GM20431 (cell line): Measurements from ENCODE around the gene ATP8A2.

Experiments used
- in situ Hi-C: fragments of 300-500 bp; cut with MseI, MboI; formaldehyde crosslinking; loops from one replicate; pipeline ENCODE4 v1.15.0; 2020; ENCODE audit warnings: low sequenced_read_pairs; ENCODE audit not compliant: unreplicated experiment

Gene ATP8A2

DNA sequence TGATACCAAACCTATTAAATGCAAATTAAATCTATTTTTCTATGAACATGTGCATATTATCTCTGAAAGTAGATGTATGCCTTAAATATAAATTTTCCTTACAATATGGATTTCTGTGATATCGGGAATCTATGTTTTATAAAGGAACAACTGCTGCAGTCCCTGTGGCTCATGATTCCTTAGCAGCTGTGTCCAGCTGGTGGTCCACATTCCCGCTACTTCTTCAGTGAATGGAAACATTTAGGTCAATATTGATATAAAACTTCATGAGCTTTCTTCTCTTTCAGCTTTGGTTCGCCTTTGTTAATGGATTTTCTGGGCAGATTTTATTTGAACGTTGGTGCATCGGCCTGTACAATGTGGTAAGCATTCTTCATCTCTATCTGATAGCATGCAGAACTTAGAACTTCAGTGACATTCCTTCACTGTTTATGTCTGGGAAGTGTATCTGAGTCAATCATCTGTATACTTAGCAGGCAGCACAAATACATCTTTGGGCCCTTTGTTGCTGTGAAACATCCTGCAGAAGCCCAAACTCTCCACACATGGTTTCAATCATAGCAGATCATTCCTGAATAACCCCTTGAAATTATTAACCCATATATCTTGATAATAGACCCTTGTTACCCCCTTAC, 456.2 kb downstream of the ATP8A2 start:
- in situ Hi-C loops, result no loop called here

DNA sequence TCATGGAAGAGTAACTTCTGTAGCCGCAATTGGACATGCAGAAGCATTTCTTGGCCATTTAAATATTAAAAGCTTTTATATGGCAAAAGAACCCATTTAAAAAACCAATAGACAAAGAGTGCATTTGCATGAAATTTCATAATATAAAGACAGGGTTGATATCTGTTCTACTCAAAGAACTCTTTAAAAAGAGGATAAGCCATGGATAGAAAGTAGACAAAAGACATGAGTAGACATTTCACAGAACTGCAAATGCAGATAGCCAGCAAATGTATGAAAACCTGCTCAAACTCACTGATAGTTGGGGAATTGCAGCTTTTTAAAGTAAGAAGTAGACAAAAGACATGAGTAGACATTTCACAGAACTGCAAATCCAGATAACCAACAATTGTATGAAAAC, 462.0 kb downstream of the ATP8A2 start:
- in situ Hi-C loops, result no loop called here

GRCh38 chr13:25836574-25837336, 465.0 kb downstream of the ATP8A2 start:
- in situ Hi-C loops, result no loop called here

DNA sequence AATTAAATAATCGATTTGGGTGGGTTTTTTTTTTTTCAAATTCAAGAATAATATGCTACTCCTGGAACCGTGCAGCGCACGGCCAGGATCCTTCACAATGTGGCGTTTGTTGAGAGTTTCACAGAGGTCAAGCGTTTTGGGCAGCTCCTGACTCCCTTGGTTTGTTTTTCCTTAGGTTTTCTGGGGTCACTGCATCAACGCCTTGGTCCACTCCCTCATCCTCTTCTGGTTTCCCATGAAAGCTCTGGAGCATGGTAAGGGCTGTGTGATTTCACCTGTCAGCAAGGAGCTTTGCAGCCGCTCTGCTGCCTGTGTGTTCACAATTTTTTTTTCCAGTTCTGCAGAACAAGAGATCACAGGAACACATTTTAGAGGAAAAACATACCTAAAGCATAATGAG, 467.6 kb downstream of the ATP8A2 start:
- in situ Hi-C loops, result no loop called here

- in situ Hi-C loops, result no loop called here
Observed at GRCh38 chr13:25840261-25840660, 468.5 kb downstream of the ATP8A2 start.

DNA sequence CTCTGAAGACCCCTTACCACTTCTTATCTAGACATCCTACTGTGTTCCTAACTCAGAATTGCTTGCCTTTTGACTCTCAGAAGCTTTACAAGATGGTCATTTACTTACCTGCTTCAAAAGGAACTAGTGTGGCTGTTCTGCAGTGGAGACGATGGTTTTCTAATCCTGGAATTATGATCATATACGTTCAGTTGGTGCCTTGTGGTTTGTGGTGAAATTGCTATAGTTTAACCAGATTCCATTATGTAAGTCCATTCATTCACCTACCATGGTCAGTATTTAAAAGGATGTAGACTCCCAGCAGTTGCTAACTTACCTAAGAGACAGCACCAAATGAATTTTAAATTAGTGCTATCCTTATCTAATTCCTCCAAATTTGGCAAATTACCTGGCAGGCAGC, 469.2 kb downstream of the ATP8A2 start:
- in situ Hi-C loops, result no loop called here

DNA sequence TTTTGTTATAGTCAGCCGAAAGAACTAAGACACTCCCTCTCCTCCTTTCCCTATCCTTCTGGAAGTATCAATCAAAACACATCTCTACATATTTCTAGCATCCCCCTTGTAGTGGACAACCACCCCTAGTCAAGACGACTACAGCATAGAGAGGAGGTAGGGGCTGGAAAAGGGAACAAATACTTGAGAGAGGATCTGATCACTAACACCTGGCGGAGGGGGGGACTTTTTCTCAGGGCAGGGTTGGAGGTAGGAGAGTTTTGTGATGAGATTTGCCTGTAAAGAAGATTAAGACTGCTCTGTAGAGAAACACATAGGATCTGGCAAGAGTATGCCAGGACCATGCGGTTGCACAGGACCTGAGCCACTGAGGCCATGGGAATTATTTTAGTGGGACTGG, 471.9 kb downstream of the ATP8A2 start:
- in situ Hi-C loops, result no loop called here

DNA sequence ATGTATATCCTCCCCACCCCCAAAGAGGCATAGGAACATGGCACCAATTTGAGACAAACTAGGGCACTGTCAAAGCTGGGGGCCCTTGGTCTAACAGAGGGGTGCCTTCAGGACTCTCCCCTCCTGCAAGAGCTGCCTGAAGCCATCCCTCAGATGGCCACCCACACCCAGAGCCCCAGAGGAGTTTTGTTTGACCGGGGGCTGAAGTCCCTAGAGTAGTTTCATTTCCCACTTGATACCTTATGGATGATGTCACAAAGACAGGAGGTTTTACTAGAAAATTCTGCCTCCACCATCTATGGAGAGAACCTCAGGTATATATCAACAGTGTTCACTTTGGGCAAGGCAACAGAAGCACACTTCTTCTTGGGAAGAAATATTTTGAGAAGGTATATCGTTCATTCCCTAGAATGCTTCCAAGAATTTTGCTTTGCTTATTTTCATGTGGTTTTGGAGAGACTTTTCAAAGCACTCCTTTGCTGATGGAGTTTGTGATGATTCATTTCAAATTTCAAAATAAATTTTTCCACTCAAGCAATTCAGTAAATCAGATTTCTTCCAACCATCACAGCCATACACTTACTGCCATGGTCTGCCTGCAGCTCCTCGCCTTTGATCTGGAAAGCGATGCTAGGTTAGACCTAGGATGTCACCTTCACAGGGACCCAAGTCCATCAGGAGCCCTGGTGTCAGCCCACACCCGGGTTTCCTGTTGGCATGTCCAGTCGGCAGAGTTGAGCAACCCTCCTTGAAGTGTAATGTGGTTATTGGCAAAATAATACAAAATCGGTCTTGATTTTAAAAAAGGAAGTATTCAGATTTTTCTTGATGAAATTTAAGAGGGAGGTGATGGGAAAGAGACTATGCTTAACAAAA, 473.0 kb downstream of the ATP8A2 start:
- in situ Hi-C loops, result no loop called here

GRCh38 chr13:25846222-25846984, 474.6 kb downstream of the ATP8A2 start:
- in situ Hi-C loops, result no loop called here

- in situ Hi-C loops, result no loop called here
Observed at GRCh38 chr13:25847145-25847544, 475.4 kb downstream of the ATP8A2 start.

DNA sequence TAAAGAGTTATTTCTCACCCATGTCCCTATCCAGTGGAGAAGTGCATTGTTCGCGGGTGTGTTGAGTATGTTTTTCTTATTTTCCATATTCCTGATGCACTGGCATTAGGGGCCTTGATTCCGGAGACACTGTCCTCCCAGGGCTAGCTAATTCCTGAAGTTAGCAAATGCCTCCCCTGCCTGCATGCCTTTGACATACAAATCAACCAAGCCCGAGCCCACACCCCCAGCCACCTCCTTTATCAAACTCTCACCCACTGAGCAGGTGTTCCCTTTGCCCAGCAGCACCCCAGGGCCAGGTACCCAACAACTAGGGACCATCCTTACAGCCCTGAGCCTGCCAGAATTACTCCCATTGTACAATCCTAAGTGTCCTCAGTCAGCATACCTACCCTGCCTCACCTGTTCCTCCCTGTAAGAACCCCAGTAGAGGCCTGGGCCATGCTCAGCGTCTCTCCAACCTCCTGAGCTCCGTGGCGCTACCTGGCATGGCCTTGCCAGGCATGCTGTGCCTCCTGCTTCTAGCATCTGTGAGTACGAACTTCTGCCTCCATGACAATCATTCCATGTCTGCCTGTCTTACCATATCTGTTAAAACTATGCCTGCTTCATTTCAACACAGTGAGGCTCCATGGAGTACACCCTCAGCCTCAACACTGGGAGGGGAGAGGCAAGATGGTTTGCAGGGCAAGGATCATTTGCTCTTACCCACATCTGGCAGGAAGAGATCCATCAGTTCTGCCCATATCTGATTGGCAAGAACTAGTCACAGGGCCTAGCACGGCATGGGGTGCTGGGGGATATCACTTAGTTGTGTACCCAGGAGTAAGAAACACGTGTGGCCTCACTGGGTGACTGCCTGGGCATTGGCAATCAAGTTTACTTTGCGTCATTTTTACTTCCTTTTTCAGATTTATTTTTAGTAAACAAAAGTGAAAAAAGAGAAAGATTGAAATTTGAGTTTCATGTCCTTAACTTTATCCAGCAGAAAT, 476.2 kb downstream of the ATP8A2 start:
- in situ Hi-C loops, result no loop called here

GRCh38 chr13:25848812-25849745, 477.3 kb downstream of the ATP8A2 start:
- in situ Hi-C loops, result no loop called here

- in situ Hi-C loops, result no loop called here
Observed at GRCh38 chr13:25857830-25858229, 486.1 kb downstream of the ATP8A2 start.

DNA sequence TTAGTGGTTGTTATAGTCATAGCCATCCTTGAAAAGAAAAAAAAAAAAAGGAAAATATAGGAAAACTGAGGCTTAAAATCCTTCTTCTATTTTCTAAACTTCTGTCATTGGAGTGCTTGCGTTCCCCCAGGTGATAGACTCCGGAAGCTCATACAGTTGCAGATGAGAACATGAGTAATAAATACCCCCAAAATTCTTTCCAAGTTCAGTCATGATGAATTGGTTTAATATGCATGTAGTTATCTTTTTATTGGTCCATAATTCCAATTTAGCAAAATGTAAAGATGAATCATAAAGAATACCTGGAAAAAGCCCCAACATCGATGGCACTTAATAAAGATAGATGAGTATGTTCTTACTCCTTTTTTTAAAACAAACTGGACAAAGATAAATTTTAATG, 487.8 kb downstream of the ATP8A2 start:
- in situ Hi-C loops, result no loop called here

GRCh38 chr13:25860265-25860664, 488.5 kb downstream of the ATP8A2 start:
- in situ Hi-C loops, result no loop called here

DNA sequence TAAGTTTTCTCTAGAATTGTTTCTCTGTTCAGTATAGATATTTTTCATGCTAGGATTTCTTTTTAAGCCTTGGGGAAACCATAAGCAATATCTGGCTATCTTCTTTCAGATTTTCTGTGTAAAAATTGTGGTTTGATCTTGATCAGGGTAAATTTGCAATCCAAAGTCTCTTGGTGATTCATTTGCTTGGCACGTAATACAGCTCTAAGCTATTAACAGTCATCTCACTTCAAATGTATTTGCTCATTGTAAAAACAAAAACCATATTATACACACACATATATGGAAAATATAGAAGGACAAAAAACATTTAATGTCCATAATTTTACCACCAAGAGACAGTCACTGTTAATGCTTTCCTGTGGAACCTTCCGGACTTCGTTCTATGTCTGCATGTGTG, 489.1 kb downstream of the ATP8A2 start:
- in situ Hi-C loops, result no loop called here

DNA sequence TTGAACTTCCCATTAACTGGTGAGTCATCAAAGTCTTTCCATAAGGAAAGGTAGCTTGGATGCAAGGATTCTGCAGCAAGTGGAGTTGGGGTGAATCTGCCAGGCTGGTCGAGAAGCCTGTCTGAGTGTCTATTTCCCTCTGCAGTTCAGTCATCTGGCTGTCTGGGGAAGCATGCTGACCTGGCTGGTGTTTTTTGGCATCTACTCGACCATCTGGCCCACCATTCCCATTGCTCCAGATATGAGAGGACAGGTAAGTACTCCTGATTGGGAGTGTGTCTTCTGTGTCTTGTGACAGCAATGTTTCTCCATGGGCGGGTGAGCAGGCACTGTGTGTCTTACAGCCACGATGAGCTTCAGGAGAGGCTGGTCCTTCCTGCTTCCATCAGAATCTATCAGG, 490.4 kb downstream of the ATP8A2 start:
- in situ Hi-C loops, result no loop called here

DNA sequence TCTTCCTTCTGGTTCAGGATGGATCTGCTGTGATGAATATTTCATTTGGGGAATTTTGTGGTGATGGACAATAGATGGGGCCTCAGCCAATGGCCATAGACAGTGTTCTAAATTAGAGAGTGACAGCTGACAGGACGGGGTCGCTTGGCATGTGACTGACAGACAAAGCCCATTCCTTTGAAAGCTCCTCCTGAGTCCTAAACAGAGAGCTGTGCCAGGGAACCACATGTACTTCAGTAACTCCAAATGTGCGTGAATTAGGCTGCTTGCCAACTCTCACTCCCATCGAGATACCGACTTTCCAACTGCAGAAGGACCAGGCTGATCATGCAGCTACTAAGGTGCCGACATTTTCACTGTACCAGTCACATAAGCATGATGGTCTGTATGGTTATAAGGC, 492.3 kb downstream of the ATP8A2 start:
- in situ Hi-C loops, result no loop called here
